Adrenal gland (tissue), 5 donors: ENCODE measurements around the gene PTGFRN.

Source experiments
- POLR2A ChIP-seq, 2 donors: fragments of 450-650 bp; IDR thresholded peaks; one replicate each; pipeline ENCODE4 v1.6.1; 2017; ENCODE audit warnings: antibody characterized with exemption in 2 of 2, mild to moderate bottlenecking in 2 of 2, moderate library complexity in 1 of 2
- TF ChIP-seq, protein P1 (sequence below), 6 experiments: fragments of 450-650 bp in 4 of 6; fragments of 200-600 bp in 2 of 6; sonication (generic) in 1 of 6; IDR thresholded peaks; 1 replicate in 5 of 6; 2 replicates in 1 of 6; pipeline versions ENCODE4 v1.5.1 to v1.8.0; 2016 to 2021; ENCODE audit warnings: antibody characterized with exemption in 6 of 6, mild to moderate bottlenecking in 2 of 6, moderate library complexity in 1 of 6
- donor health status: DM: no; HTN: no; CAD: no.

DNA sequence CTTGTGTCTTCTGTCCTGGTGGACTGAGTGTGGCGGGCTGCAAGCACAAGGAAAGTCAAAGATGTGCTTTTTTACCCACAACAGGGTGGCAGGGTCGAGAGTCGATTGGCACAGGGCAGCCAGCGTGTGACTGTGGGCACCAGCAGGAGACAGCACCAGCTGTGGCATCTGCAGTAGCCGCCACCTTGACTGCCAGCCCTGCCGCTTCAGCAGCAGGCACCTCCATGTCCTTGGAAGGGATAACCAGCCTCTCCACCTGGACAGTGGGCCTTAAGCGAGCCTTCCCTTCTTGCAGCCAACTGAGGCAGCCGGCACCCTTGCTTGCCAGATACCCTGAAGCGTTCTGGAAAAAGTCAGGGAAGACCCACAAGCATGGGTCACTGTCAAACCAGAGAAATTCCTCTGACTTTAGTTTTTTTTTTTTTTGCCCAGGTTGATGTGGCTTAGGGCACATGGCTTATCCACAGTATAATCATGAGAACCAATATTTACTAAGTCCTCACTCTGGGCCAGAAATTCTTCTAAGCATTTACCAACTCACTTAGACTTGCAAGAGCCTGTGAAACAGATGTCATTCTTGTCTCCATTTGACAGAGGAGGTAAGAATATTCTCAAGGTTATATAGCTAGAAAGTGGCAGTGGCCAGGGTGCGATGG, 30.1 kb upstream of the PTGFRN start:
- TF ChIP-seq, protein P1, sequence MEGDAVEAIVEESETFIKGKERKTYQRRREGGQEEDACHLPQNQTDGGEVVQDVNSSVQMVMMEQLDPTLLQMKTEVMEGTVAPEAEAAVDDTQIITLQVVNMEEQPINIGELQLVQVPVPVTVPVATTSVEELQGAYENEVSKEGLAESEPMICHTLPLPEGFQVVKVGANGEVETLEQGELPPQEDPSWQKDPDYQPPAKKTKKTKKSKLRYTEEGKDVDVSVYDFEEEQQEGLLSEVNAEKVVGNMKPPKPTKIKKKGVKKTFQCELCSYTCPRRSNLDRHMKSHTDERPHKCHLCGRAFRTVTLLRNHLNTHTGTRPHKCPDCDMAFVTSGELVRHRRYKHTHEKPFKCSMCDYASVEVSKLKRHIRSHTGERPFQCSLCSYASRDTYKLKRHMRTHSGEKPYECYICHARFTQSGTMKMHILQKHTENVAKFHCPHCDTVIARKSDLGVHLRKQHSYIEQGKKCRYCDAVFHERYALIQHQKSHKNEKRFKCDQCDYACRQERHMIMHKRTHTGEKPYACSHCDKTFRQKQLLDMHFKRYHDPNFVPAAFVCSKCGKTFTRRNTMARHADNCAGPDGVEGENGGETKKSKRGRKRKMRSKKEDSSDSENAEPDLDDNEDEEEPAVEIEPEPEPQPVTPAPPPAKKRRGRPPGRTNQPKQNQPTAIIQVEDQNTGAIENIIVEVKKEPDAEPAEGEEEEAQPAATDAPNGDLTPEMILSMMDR (IDR thresholded peaks at IDR 0.05), result no peak
- TF ChIP-seq POLR2A (IDR thresholded peaks at IDR 0.05), result no peak
